Mammary microvascular endothelial cell (primary cell): ENCODE measurements around the gene TFR2. TPM values are rescaled to one million over a fixed set of nuclear protein-coding genes. Genes with fewer than 3 reads are reported as not detected.

Experiments
- total RNA-seq: library from RNA; depleted of rRNA; stranded (reverse); fragments of >200 nt; gene quantifications from 2 replicates; pipeline ENCODE4 v1.2.3, GENCODE V29; 2015

TFR2 gene
- total RNA-seq: under 0.01 and 0.44 TPM in 2 replicates

DNA sequence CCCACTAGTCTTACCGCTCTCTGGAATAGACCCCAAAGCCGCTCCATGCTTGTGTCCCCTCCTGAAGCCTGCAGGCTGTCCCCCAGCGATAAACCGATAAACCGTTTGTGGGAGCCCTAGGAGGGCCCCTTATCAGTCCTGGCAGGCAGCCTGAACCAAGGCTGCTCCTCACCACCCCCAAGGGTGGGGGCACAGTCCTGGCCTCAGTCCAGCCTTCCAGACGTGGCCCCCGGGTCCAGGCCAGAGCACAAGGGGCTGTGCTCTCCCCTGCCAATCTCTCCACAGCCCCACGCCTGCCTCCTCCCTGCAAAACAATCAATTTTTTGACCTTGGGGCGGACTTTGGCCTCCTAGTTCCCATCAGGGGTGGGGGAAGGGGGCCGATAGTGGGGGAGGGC, at the start of gene TFR2:
Gene TFR2, minus strand, starts transcription at position 90 of the 397 bp plus-strand sequence. Its CDS starts 43 bp downstream, at position 47.

DNA sequence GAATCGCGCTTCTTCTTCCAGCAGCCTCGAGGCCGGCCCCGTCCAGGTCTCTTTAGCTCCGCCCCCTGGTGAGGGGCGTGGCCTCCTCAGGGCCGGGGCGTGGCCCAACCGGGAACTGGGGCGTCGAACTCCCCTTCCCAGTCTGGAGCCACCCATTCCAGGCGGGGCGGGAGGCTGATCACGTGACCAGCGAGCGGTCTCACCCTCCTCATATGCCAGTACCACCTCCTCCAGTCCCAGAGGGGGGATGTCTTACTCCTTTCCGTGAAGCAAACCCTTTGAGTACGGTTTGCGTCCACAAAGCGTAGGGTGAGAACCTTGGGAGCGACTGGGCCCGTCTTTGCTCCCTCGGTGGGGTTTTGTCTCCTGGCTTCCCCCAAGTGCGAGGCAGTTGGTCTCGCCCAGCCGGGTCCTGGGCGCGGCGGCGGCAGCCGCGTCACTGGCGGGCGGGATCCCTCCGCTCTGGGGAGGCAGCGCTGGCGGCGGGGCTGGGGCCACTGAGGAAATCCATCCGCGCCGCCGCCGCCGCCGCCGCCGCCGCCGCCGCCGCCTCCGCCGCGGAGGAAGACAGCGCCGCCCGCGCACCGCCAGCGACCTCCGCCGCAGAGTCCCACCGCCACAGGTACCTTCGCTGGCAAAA, 32.1 kb upstream of the TFR2 start, which contains the start of gene GNB2:
Gene GNB2, plus strand, starts transcription at position 439 of the 640 bp plus-strand sequence. CDS start 2,526 bp downstream, outside the sequence.

DNA sequence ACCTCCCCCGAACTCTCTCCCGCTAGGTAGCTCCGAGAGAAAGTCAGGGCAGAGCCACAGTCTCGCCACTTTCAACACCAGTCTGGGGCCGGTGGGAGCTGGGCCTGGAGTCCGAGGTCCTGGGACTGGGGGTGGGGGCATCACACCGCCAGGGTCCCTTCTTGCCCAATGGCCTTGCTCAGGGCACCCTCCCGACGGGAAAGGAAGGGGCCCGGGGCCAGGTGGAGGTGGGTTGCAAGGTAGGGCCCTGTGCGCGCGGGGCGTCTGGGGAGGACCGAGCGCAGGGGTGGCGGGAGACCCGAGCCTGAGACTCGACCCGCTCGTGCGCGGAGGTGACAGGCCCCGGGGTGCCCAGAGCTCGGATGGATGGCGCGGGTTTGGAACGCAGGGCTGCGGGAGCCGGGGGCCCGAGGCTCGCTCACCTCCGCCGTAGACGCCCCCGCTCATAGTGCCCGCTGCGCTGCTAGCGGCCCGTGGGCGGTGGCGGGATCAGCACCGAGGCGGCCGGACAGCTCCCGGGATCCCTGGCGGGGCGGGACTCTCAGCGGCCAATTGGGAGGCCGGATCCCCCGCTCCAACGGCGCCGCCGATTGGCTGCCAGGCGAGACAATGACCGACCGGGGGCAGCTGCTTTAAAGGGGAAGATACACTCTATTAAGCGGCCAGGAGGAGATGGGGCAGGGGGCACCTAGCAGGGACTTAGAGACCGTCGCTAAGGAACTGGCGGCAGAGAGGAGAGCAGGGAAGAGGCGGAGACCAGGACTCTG, 14.7 kb upstream of the TFR2 start, which contains the start of gene ACTL6B:
Gene ACTL6B, minus strand, starts transcription at position 541 of the 767 bp plus-strand sequence. Its CDS starts 94 bp downstream, at position 447.

DNA sequence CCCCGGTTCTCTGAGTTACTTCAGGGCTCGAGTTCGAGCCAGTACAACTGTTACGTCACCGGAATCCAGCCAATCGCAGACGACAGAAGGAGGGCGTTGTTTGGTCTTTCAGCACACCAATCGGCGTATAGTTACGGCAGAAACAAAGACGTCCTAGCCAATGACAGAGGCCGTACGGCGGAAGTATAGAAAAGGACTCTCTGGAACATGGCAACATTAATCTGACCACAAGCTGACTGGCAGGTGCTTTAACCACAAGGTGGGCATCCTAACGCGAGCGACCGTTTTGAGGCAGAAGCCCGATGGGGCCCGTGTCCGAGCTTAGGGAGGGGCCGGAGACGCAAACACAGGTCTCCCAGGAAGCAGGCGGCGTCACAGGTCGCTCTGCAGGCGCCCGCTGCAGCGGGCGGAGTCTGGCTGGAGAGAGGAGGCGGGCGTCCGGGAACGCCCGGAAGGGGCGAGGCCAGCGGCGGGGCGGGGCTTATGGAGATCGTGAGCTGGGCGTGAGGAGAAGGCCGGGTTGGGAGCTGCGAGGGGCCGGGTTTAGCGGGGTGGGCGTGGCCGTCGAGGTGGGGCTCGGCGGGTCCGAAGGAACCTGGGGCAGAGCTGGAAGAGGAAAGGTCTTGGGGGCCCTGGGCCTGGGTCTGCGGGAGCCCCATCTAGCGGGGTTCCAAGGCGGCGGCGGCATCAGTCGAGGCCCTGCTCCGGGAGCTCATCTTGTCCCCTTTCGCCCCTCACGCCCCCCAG, 29.2 kb downstream of the TFR2 start, which contains the start of gene MOSPD3:
Gene MOSPD3, plus strand, starts transcription at position 558 of the 747 bp plus-strand sequence. CDS start 252 bp downstream, outside the sequence.

DNA sequence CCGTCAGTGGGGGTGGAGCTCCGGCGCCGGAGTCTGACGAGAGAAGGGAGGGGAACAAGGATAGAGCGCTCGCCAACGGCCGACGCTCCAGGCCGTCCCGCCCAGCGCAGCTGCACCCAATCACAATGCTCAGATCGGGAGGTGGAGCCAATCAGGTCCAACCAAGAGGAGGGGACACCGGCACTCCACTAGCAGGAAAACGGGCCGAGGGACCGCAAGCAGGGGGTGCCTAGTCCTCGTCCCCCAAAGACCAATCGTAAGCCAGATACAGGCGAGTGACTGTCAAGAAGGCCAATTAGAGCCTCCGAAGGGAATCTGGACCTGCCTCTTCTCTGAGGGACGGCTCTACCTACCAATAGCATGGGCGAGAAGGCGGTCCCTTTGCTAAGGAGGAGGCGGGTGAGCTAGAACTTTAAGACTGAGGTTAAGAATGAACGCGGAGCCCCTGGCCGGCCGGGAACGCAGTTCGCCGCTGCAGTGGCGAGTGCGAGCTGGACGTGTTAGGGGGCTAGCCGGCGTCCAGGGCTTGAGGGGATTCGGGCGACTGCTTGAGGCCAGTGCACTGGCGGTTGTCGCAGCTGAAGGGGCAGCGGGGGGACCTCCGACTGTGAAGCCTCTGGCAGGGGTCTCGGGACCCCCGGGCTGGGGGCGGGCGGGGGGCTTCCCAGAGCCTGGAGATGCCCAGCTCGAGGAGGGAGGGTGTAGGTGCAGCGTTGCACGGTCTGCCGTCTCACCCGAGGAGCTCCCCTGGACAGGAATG, 54.9 kb downstream of the TFR2 start, which contains the start of gene FBXO24:
Gene FBXO24, plus strand, starts transcription at position 63 of the 760 bp plus-strand sequence. Its CDS starts 298 bp downstream, at position 361.

DNA sequence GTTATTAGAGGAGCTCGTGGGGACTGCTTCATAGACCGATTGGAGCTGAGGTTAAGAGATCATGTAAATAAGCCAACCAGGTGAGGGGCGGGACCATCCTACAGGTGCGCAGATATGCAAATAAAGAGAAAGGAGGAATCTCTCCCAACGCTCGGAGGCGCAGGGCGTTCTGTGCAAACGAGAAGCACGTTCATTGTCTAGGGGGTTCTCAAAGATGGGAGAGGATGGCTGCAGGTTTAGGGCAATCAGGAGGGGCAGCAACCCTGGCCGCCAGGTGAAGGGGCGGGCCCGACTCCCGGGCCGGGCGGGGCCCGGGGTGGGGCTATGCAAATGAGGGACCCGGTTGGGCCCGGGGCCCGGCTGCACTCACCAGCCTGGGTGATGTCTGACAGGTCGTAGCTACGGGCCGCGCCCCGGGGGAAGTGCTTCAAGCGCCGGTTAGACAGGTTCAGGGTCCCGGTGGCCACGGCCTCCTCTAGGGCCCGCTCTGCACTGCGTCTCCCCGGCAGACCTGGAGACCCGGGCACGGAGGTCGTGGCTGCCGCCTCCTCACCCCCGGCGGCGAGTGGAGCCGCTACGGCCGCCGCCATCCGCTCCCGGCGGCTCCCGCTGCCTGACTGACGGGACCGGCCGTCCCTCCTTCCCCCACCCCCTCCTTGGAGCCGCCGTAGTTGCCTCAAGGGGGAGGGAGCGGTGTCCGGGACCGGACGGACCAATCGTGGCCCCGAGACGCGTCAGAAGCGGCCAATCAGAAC, 55.7 kb downstream of the TFR2 start, which contains the start of gene LRCH4:
Gene LRCH4, minus strand, starts transcription at position 619 of the 755 bp plus-strand sequence. Its CDS starts 29 bp downstream, at position 590.

DNA sequence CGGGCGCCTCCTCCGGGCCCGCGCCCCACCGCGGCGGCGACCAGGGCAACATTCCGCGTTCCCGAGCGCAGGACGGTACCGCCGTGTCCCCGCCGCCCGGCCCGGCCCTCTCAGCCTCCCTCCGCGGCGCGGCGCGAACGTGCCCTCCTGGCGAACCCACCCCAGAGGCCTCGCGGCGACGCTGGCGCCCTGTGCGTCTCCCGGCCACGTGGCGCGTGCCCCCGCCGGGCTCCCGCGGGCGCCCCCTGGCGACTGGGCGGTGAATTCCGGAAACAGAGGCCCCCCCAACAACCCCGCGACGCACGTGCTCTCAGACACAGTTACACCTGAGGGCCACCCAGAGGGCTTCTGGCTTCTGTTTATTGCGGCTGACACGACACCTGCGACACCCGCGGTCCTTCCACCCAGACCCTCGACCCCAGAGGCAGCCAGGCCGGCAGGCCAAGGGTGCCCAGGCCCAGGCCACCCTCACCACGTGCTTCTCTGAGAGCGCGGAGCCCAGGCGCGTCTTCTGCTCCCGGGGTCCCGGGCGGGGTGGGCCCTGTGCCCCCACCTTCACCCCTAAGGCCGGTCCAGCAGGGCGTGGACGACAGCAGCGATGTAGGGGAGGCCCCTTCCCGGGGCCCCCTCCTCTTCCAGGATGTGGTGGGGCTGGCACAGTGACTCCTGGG, 67.5 kb downstream of the TFR2 start, which contains the start of gene SAP25:
Gene SAP25, minus strand, starts transcription at position 210 of the 671 bp plus-strand sequence. Its CDS starts 158 bp downstream, at position 52.

Other genes with a start within 250 kb of the TFR2 start
- 0.60 and 0.98 TPM in 2 replicates for gene ZCWPW1, start 212.8 kb downstream of the TFR2 start, total RNA-seq
- 38.4 and 42.4 TPM in 2 replicates for gene MEPCE, start 211.7 kb downstream of the TFR2 start, total RNA-seq
- gene PPP1R35, start 205.1 kb downstream of the TFR2 start, total RNA-seq: 26.4 and 38.2 TPM in 2 replicates
- gene SPACDR, start 177.3 kb downstream of the TFR2 start, total RNA-seq: 0.87 and 3.4 TPM in 2 replicates
- 62.0 and 63.5 TPM in 2 replicates for gene TSC22D4, start 162.3 kb downstream of the TFR2 start, total RNA-seq
- 2.1 and 2.9 TPM in 2 replicates for gene NYAP1, start 157.6 kb downstream of the TFR2 start, total RNA-seq
- 46.2 and 49.0 TPM in 2 replicates for gene AGFG2, start 102.3 kb downstream of the TFR2 start, total RNA-seq
- not detected in 2 replicates for gene SAP25, start 67.7 kb downstream of the TFR2 start, total RNA-seq
- 30.4 and 38.0 TPM in 2 replicates for gene LRCH4, start 55.4 kb downstream of the TFR2 start, total RNA-seq
- gene FBXO24, start 55.2 kb downstream of the TFR2 start, total RNA-seq: 1.00 TPM in 1 of 2 replicates, not detected in the other
- 1.2 and 2.3 TPM in 2 replicates for gene PCOLCE, start 39.2 kb downstream of the TFR2 start, total RNA-seq
- gene MOSPD3, start 29.0 kb downstream of the TFR2 start, total RNA-seq: 13.2 and 16.8 TPM in 2 replicates
- not detected in 2 replicates for gene ACTL6B, start 14.9 kb upstream of the TFR2 start, total RNA-seq
- gene GNB2, start 32.2 kb upstream of the TFR2 start, total RNA-seq: 266 and 289 TPM in 2 replicates
- 12.0 and 14.1 TPM in 2 replicates for gene GIGYF1, start 52.7 kb upstream of the TFR2 start, total RNA-seq
- gene POP7, start 64.6 kb upstream of the TFR2 start, total RNA-seq: 50.1 and 59.9 TPM in 2 replicates
- gene EPO, start 78.9 kb upstream of the TFR2 start, total RNA-seq: not detected in 2 replicates
- gene ZAN, start 92.0 kb upstream of the TFR2 start, total RNA-seq: not detected in 2 replicates
- gene EPHB4, start 186.0 kb upstream of the TFR2 start, total RNA-seq: 141 and 146 TPM in 2 replicates
- 22.0 and 31.9 TPM in 2 replicates for gene SLC12A9, start 211.2 kb upstream of the TFR2 start, total RNA-seq
- 107 and 117 TPM in 2 replicates for gene TRIP6, start 225.8 kb upstream of the TFR2 start, total RNA-seq
- 67.0 and 81.0 TPM in 2 replicates for gene SRRT, start 233.6 kb upstream of the TFR2 start, total RNA-seq
- gene UFSP1, start 248.2 kb upstream of the TFR2 start, total RNA-seq: 2.8 and 4.8 TPM in 2 replicates